AG20443 (cell line): ENCODE data around the gene IL17B.

ENCODE experiments used
- DNase-seq: peaks from one replicate; pipeline ENCODE4 v3.0.0; 2012; ENCODE audit warnings: low spot score, mixed read lengths

IL17B gene

DNA sequence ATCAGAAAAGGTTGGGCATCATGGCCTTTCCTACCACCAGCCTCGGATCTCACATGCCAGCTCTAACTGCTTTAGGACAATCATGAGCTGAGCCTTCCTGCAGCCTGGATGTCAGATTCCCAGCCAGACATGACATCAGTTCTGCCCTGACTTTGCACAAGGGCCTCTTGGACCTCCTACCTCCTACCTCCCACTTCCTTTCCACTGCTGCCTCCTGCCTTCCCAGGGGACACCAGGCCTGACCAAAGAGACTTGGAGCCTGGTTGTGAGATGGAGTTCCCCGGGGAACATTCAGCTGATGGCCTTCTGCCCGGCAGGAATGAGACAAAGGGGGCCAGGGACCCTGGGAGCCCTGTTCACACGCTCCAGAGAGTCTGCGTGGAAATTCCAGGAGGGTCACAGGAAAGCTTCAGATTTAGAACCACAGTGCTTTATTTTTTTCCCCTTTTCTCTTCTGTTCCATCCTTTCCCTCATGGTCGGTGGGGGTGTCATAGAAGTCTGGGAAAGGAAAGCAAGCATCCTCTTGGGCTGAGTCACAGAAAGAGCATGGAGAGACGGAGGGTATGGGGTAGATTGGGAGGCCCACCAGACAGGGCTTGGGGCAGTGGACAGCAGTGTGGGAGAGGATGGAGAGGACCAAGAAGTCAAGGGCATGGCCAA is 35.4 kb upstream of the IL17B start:
- DNase-seq, result no peak

- no peak for DNase-seq
Observed at GRCh38 chr5:149413477-149414210, 34.6 kb upstream of the IL17B start.

DNA sequence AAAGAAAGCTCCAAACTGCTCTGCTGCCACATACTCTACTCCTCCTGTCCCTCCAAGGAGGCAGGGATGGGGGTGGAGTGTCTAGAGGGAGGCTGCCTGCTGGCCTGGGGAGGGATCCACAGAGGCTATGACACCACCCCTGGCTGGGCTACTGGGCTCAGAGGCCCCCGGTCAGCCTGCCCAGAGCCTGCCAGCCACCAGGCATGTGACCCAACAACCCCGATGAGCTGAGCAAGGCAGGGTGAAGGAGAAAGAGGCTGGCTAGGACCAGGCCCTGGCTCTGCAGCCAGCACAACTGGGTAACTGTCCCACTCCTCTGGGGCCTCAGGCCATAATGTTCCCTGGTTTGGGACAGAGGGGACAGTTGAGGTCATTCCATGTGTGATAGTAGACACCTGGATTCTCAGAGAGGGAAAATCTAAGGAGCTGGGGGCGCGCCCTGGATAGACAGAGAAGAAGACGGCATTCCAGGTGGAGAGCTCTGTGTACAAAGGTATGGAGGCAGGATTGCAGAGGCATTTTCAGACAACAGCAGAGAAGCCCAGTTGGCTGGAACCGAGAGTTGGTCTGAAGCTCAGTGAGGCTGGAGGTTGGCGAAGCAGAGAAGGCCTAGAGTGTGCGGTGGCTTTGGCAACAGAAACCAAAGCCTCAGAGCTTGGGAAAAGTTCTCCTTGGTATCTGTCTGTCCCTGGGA is 33.8 kb upstream of the IL17B start:
- no peak for DNase-seq

- DNase-seq, result no peak
Observed at GRCh38 chr5:149411738-149412519, 32.8 kb upstream of the IL17B start.

DNA sequence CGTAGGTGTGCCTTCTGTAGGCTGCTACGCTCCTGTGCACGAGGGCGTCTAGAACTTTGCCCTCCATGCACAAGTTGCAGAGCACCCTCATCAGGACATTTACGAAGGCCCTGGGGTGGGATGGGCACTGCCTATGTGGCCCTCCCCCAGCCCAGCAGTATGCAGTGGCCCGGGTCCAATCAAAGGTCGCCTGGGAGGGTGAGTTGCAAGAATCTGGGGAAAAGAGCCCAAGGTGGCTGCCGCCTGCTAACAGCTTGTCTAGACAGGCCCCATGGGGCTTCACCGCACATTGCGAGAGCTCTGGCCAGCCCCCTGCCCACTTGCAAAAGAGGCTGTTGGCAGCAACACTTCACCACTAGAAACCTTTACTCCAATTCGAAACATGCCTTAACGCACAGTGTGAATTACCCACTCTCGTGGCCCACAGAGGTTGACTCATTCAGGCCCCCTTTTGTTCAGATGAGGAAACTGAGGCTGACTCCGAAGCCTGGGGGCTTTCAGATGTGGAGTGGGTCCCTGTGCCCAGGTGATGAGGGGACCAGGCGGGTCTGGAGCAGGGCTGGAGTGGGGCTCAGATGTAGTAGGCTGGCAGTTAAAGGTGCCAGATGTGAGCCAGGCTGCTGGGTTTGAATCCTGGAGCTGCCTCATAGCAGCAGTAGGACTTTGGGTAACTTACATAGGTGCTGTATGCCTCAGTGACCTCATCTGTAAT is 31.8 kb upstream of the IL17B start:
- no peak for DNase-seq

- no peak for DNase-seq
Observed at GRCh38 chr5:149410071-149410470, 31.0 kb upstream of the IL17B start.

GRCh38 chr5:149409268-149409948 is 30.3 kb upstream of the IL17B start:
- no peak for DNase-seq

- no peak for DNase-seq
Observed at GRCh38 chr5:149408252-149409099, 29.4 kb upstream of the IL17B start.

GRCh38 chr5:149407323-149408251 is 28.5 kb upstream of the IL17B start:
- no peak for DNase-seq

GRCh38 chr5:149406979-149407306 is 27.9 kb upstream of the IL17B start:
- no peak for DNase-seq

GRCh38 chr5:149406203-149406978 is 27.3 kb upstream of the IL17B start:
- DNase-seq, result peak; percentile 95

GRCh38 chr5:149405550-149406202 is 26.6 kb upstream of the IL17B start:
- DNase-seq, result no peak

DNA sequence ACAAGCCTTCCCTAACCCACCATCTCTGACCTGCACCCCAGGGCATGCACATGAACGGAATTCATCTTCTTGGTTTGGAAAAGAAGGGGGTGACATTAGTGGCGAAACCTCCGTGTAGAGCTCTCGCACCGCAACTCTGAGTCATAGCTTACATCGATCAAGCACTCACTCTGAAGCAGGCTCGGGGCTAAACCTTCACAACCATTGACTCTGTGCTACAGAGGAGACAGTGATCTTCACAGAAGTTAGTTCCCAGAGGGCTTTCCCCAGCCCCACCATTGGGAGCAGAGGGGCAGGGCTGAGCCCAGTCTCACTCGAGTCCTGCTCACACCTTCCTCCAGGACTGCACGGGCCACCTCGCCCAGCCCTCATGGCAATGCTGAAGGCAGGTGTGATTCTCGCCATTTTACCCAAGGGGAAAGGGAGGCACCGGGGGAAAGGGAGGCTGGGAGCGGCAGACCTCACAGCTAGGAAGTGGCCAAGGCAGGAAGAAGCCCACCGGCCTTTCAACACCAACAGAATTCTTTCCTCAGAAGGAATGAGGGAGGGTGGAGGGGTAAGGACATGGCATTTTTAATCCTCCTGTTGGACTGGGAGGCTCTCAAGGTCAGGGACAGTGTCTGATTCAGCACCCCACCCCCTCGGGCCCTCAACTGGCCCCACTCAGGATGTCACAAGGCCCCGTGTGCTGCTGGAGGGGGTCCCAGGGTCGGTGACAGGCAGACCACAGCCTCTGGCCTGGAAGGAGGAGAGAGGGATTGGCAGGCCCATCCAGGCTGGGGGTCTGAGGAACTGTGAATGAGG is 25.9 kb upstream of the IL17B start:
- DNase-seq, result peak; percentile 65

DNA sequence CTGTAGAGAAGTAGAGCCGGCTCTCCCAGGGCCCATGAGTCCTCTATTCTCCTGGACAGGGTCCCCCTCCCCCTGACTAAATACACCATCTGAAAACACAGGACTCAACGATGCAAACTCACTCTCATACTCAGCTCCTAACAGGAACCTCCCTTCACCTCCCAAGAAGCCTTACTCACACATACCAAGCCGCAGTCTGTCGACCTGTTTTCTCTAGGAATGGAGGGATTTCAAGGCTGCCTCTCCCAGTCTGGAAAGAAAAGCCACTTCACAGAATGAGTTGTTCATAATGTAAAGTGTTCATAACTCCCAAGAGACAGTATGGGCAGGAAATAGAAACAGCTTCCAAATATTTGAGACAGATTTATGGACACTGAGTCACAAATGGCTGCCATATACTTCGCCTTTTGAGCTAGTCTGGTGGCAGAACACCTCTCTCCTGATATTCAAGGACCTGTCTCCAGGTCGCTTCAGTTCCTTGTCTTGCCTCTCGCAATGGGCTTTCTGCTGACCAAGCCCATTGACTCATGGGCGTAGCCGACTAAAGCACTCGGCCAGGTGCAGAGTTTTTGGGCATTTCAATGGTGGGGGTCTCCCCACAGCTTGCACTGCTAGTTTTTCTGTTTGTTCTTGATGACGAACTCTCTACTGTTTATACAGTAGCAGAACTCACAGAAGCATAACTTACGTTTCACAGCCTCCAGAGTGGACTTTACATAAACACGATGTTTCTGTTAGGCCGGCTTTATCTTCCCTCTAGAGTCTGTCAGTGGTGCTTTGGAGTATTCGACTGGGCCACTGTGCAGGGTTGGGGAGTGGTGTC is 25.0 kb upstream of the IL17B start:
- peak; percentile 76 for DNase-seq

DNA sequence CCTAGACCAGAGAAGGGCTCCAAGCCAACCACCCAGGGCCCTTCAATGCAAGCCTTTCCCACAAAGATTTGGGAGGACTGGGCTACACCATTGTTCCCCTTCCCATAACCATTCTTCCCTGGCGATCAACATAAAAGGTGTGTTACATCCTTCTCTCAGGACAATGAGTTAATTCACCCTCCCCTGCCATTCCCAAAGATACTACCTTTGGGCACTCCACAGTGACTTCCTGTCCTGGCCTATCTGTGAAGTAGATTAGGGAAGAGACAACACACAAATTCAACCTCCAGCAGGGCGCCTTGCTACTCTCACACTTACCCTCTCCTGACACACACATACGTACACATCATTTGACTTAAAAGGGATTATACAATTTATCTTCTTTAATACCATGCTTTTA is 23.2 kb upstream of the IL17B start:
- DNase-seq, result no peak

GRCh38 chr5:149401051-149401450 is 22.0 kb upstream of the IL17B start:
- DNase-seq, result no peak
